ENCODE data around the gene EFNB2.
A peak's percentile ranks its signal among the peaks of the same experiment; 100 is the strongest.

EFNB2 gene

DNA sequence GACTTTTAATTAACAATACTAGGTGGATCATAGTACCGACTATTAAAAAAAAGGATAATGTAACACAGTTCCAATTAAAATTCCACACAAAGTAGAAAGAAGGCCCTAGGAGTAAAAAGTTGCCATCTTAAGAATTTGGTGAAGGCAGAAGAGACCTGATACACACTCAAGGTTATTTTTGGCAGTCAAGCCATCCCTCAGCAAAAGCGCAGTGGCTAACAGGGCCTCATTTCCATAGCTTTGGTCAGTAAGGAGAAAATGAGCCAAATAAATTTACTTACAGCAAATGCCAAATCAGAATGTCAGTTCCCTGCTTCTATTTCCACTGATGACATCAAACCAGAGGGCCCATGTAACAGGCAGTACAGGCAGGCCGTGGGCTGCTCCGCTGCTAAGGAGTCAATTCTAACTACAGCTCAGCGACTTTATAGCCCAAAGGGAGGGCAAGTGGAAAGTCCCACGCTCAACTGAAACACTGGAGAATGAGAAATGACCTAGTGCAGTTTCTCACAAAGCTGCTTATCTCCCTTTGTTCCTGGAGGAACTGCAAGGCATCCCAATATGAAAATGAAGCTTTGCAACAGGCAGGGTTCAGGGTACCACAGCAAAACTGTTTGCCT, 26.2 kb upstream of the EFNB2 start:
- TF ChIP-seq, protein P1, sequence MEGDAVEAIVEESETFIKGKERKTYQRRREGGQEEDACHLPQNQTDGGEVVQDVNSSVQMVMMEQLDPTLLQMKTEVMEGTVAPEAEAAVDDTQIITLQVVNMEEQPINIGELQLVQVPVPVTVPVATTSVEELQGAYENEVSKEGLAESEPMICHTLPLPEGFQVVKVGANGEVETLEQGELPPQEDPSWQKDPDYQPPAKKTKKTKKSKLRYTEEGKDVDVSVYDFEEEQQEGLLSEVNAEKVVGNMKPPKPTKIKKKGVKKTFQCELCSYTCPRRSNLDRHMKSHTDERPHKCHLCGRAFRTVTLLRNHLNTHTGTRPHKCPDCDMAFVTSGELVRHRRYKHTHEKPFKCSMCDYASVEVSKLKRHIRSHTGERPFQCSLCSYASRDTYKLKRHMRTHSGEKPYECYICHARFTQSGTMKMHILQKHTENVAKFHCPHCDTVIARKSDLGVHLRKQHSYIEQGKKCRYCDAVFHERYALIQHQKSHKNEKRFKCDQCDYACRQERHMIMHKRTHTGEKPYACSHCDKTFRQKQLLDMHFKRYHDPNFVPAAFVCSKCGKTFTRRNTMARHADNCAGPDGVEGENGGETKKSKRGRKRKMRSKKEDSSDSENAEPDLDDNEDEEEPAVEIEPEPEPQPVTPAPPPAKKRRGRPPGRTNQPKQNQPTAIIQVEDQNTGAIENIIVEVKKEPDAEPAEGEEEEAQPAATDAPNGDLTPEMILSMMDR (conservative IDR thresholded peaks at IDR 0.05) = no peak
- no peak overlapping the region for H3K27ac ChIP-seq

DNA sequence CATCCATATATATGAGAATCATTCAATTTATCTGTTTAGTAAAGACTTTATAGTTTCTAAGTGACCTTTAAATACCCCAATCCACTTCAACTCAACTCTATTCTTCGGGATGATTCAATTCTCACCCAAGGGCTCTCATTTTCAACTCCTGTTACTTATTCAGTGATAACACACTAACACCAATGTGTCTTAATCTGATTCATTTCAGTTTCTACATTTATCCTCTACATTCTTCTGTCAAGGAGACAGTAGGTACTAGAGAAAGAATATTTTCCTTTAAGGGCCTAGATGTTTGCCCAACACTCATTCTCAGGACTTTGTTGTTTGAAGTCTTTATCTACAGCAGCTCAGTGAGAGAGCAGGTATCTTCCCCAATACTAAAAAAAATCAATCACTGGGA, 25.4 kb upstream of the EFNB2 start:
- TF ChIP-seq, protein P1 (conservative IDR thresholded peaks at IDR 0.05) = no peak
- no peak overlapping the region for H3K27ac ChIP-seq

DNA sequence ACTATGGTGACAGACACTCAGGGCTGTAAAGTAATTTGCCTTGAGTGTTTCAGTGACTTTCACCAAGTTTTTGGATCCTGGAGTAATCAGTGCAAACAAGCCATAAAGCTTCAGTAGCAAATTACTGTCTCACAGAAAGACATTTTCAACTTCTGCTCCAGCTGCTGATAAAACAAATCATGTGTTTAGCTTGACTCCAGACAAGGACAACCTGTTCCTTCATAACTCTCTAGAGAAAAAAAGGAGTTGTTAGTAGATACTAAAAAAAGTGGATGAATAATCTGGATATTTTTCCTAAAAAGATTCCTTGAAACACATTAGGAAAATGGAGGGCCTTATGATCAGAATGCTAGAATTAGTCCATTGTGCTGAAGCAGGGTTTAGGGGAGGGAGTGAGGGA, 23.1 kb upstream of the EFNB2 start:
- peak overlapping the region; percentile 5; the same call in 1 of the 2 replicates for H3K27ac ChIP-seq
- TF ChIP-seq, protein P1 (conservative IDR thresholded peaks at IDR 0.05) = no peak

DNA sequence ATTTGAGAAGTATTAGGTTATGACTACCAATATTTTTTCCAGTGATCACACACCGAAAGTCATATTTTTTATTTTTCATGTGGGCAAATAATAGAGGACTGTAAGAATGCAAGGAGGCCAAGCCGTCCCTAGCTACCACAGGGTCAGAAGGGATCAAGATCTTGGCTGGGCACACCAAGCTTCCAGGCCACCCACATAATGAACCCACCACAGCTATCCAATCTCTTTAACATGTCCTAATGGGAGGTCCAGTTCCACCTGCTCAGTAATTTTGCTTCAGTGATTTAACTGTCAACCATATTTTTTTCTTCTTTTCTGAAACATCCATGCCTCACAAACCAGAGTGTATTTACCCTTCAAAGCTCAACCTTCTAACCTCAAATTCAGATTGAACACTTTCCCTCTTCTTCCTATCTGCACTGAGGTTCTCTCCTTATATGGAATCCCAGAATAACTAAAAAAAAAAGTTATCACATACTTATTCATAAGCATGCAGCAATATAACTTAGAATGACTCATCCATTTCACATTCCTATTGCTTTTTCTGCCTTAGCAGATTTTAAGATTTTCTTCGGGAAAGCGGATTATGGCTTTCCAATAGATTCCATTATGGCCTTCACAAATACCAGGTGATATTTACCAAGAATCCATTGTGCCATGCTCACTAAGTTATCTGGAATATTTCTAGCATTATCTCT, 20.3 kb upstream of the EFNB2 start:
- TF ChIP-seq, protein P1 (conservative IDR thresholded peaks at IDR 0.05) = no peak

GRCh38 chr13:106551751-106552150, 16.3 kb upstream of the EFNB2 start:
- H3K27ac ChIP-seq = peak overlapping the region; percentile 27
- TF ChIP-seq, protein P1 (conservative IDR thresholded peaks at IDR 0.05) = no peak

More for the DNA sequence above, 20.3 kb upstream of the EFNB2 start:
- no peak overlapping the region for H3K27ac ChIP-seq

- TF ChIP-seq, protein P1 (conservative IDR thresholded peaks at IDR 0.05) = no peak
These were observed 15.9 kb upstream of the EFNB2 start for GRCh38 chr13:106551350-106551749.

GRCh38 chr13:106550570-106551135, 15.2 kb upstream of the EFNB2 start:
- TF ChIP-seq, protein P1 (conservative IDR thresholded peaks at IDR 0.05) = no peak

More at GRCh38 chr13:106551350-106551749, 15.9 kb upstream of the EFNB2 start:
- H3K27ac ChIP-seq = peak overlapping the region; percentile 27

More at GRCh38 chr13:106550570-106551135, 15.2 kb upstream of the EFNB2 start:
- peak overlapping the region; percentile 27 for H3K27ac ChIP-seq
